22Rv1 (cell line): ENCODE data around the gene RTCA.
"Not testable (repeated sequence)": the region's sequence is repeated elsewhere in the genome, so short reads cannot be mapped to it uniquely, and the experiment has no call there.

Source experiments
- H3K27ac ChIP-seq: fragments of 450-650 bp; 2 replicates; pipeline ENCODE4 v1.5.1; 2017
- CTCF ChIP-seq: fragments of 450-650 bp; IDR thresholded peaks from 2 replicates; pipeline ENCODE4 v1.5.1; 2017; ENCODE audit warnings: mild to moderate bottlenecking
- ZFX ChIP-seq: fragments of 450-650 bp; IDR thresholded peaks from 2 replicates; pipeline ENCODE4 v1.6.1; 2017; ENCODE audit warnings: antibody characterized with exemption, borderline replicate concordance

The RTCA gene

GRCh38 chr1:100231721-100232120 is 34.3 kb upstream of the RTCA start:
- TF ChIP-seq ZFX (no peak), CTCF (no peak)
- H3K27ac ChIP-seq, result no peak overlapping the region

- no peak overlapping the region for H3K27ac ChIP-seq
- TF ChIP-seq ZFX, result no peak
- no peak for TF ChIP-seq CTCF
These were observed 33.9 kb upstream of the RTCA start for GRCh38 chr1:100232156-100232555.

GRCh38 chr1:100233566-100233965 is 32.5 kb upstream of the RTCA start:
- not testable (repeated sequence) for H3K27ac ChIP-seq

- H3K27ac ChIP-seq, result no peak overlapping the region
These were observed 31.6 kb upstream of the RTCA start for GRCh38 chr1:100234432-100234831.

GRCh38 chr1:100237091-100237490 is 28.9 kb upstream of the RTCA start:
- TF ChIP-seq ZFX, result no peak
- no peak for TF ChIP-seq CTCF
- H3K27ac ChIP-seq, result no peak overlapping the region

More at GRCh38 chr1:100234432-100234831, 31.6 kb upstream of the RTCA start:
- no peak for TF ChIP-seq CTCF

GRCh38 chr1:100239961-100240360 is 26.1 kb upstream of the RTCA start:
- H3K27ac ChIP-seq, result no peak overlapping the region
- no peak for TF ChIP-seq CTCF
- no peak for TF ChIP-seq ZFX

GRCh38 chr1:100240631-100241030 is 25.4 kb upstream of the RTCA start:
- TF ChIP-seq CTCF (no peak), ZFX (no peak)
- no peak overlapping the region for H3K27ac ChIP-seq

GRCh38 chr1:100246738-100247137 is 19.3 kb upstream of the RTCA start:
- TF ChIP-seq CTCF, result no peak
- no peak for TF ChIP-seq ZFX
- no peak overlapping the region for H3K27ac ChIP-seq
